ENCODE data around the gene TUBB6. TPM values are rescaled to one million over a fixed set of nuclear protein-coding genes. Genes with fewer than 3 reads are reported as not detected.

TUBB6 gene
- total RNA-seq, 2 experiments from 2014 or later, result 13.3 to 15.6 TPM

Other genes starting within 250 kb of the TUBB6 start
- not detected for gene ANKRD62, start 214.4 kb upstream of the TUBB6 start, total RNA-seq
- gene CIDEA, start 53.9 kb upstream of the TUBB6 start, total RNA-seq, result not detected
- gene AFG3L2, start 69.0 kb downstream of the TUBB6 start, total RNA-seq, result 10 to 100 TPM; 38.3 to 40.3 TPM
- 1 to 10 TPM; 5.5 to 6.6 TPM for gene PRELID3A, start 99.7 kb downstream of the TUBB6 start, total RNA-seq